HG03135 (cell line): ENCODE data around the gene AP1S1.
"Not testable (repeated sequence)": the region's sequence is repeated elsewhere in the genome, so short reads cannot be mapped to it uniquely, and the experiment has no call there.

ENCODE experiments used
- ATAC-seq: cut with Tn5 transposase; IDR thresholded peaks from one replicate; pipeline ENCODE4 v1.9.1; 2021; ENCODE audit warnings: mild to moderate bottlenecking, moderate library complexity; ENCODE audit not compliant: unreplicated experiment

AP1S1 gene

DNA sequence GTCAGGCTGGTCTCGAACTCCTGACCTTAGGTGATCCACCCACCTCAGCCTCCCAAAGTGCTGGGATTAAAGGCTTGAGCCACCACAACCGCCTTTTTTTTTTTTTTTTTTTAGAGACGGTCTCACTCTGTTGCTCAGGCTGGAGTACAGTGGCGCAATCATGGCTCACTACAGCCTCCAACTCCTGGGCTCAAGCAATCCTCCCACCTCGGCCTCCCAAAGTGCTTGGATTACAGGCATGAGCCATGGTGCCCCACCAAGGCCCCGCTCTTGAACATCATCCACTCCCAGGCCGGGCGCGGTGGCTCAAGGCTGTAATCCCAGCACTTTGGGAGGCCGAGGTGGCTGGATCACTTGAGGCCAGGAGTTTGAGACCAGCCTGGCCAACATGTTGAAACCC lies 45.2 kb downstream of the AP1S1 start:
- not testable (repeated sequence) for ATAC-seq

- no peak for ATAC-seq
Observed at GRCh38 chr7:101200504-101200861, 46.2 kb downstream of the AP1S1 start.

DNA sequence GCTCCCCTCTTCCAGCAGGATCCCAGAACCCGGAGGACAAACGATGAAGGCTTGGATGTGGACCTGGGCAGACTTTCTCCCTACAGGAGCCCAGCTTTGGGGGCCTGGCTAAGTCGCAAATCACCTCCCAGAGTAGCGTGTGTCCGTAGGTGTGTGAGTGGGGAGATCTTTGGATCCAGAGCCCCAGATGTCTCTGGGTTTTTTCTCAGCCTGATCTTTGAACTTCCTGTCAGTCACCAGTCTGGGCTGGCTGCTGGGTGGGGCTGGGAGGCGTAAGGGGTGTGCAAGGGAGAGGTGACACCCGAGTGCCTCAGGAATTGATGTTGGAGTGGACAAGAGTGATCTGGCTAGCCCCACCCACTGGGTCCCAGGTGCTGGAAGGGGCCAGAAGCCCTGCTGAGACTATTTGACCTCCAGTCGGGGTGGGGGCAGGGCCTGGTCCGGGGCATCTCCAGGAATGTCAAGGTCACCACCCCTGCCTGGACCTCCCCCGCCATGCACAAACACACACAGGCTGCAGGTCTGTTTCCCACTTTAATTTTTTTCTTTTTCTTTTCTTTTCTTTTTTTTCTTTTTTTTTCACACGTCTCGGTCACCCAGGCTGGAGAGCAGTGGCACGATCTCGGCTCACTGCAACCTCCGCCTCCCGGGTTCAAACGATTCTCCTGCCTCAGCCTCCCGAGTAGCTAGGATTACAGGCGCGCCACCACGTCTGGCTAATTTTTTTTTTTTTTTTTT lies 46.8 kb downstream of the AP1S1 start, which contains the start of gene MOGAT3:
Gene MOGAT3 (minus strand): TSS at position 175 of the 738 bp plus-strand sequence. CDS start 182 bp downstream, outside the sequence.
- no peak for ATAC-seq

DNA sequence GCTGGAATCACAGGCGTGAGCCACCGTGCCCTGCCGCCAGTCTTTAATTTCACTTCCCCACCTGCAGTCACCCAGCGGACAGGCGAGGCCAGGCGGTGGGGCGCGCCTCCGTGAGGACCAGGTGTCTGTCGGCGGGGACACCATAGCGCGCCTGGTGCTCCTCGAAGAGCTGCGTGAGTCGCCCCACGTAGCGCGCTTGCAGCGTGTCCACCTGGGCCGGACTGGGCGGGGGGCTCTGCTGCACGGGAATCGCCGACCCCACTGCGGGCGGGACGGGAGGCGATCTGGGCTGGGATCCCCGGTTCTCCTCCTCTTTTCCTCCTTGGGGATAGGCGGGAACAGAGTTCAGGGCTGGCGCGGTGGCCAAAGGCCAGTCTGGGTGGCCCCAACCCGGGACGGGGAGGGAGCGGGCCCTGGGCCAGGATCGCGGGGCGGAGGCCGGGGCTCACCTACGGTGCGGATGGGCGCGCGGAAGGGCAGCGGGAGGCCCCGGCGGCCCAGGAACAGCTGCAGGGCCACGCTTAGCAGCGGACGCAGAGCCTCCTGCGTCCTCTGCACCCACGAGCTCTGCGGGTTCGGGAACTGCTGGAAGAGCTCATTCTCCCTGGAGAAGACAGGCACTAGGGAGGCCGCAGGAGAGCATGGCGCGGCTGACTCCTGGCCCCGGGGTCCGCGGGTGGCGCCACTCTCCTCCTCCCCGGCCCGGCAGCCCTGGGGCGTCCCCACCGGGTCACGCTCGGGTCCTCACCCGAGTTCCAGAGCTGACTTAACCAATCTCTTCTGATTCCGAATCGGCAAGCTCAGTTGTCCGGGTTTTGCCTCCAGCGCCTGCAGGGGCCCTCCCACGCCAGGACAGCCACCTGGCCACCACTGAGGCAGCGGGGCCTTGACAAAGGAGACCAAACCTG lies 47.7 kb downstream of the AP1S1 start:
- no peak for ATAC-seq

- no peak for ATAC-seq
Observed at GRCh38 chr7:101202603-101202918, 48.3 kb downstream of the AP1S1 start.

GRCh38 chr7:101203740-101204738 lies 49.8 kb downstream of the AP1S1 start:
- ATAC-seq: not testable (repeated sequence)

DNA sequence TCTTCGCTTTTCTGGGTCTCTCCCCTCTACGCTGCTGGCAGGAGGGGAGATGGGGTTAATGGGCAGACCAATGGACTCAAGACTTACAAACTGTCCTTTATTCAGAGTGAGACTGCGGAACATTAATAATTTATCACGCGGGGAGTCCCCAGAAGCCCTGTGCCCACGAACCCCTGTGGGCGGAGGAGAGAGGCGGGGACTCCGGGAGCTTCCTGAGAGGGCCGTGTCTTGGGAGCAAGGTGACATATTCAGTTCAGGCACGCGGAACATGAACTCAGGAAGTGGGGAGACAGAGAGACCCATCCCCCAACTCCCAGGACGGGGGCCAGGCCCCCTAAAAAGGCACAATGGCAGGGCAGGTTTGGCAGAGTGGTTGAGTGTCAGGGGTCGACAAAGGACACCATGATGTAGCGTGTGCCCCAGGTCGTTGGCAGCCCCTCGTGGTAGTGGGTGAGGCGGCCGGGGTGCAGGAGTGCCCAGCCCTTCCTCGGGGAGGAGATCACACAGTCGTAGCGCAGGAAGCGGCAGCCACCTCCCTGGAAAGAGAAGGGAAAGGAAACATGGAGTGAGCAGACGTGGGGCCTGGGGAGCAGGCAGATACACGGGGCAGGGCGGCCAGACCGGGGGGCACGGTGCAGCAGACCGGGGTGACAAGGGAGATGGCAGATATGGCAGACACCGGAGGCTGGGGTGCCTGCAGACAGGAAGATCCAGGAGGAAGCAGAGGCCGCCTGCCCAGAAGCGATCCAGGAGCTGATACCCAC lies 51.8 kb downstream of the AP1S1 start:
- ATAC-seq: no peak

- ATAC-seq: no peak
Observed at GRCh38 chr7:101206665-101207042, 52.4 kb downstream of the AP1S1 start.

DNA sequence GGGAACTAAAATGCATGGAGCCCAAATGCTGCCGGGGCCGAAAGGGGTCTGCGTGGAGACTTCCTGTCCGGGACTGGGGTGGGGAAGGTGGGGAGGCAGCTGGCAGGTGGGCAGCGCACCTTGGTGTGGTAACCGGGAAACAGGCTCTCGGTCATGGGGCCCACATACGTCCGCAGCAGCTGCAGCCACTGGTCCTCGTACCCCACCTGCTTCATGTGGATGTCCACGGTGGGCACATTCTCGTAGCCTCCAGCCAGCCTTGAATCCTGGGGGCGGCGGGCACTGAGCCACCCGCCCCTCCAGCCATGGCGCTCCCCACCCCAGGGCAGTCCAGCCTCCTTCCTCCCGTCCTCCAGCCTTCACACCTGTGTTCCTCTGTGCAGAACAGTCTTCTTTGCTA lies 53.2 kb downstream of the AP1S1 start:
- no peak for ATAC-seq

DNA sequence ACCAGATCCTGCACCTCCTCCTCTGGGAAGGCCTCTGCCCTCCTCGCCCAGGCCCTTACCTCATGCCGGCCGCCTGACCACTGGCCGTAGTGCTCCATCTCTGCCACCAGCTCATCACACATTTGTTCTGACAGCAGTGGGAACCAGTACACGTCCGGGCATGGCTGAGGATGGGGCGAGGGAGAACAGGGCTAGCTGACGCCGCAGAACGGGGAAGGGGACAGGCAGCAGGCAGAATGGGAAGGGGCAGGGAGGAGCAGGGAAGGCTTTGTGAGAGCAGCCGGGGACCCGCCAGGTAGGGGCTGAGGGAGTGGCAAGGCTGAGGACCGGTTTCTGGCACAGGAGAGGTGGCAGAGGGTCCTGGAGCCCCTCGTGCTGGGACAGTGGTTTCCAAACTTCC lies 54.5 kb downstream of the AP1S1 start:
- no peak for ATAC-seq

- no peak for ATAC-seq
Observed at GRCh38 chr7:101210143-101210542, 55.9 kb downstream of the AP1S1 start.
